ENCODE data around the gene ECE2.

DNA sequence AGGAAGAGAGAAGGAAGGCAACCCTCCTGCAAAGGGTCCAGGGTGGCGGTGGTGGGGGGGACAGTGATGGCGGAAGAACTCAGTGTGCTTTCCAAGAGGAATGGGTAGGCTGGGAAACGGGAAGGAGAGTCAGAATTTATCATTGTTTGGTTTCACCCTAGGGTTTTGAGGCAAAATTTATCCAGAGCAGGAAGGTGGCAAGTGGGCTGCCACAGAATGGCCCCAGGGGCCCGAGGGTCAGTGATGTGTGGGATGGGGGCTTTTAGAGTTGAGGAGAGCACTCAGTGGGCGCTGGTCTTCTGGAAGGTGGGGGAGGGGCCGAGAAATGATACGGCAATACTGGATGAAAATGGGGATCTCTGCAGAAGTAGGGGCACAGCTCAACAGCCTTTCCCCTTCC is 62.2 kb downstream of the ECE2 start:
- TF ChIP-seq, protein P1, sequence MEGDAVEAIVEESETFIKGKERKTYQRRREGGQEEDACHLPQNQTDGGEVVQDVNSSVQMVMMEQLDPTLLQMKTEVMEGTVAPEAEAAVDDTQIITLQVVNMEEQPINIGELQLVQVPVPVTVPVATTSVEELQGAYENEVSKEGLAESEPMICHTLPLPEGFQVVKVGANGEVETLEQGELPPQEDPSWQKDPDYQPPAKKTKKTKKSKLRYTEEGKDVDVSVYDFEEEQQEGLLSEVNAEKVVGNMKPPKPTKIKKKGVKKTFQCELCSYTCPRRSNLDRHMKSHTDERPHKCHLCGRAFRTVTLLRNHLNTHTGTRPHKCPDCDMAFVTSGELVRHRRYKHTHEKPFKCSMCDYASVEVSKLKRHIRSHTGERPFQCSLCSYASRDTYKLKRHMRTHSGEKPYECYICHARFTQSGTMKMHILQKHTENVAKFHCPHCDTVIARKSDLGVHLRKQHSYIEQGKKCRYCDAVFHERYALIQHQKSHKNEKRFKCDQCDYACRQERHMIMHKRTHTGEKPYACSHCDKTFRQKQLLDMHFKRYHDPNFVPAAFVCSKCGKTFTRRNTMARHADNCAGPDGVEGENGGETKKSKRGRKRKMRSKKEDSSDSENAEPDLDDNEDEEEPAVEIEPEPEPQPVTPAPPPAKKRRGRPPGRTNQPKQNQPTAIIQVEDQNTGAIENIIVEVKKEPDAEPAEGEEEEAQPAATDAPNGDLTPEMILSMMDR (IDR thresholded peaks at IDR 0.05): no peak
- TF ChIP-seq POLR2AphosphoS5 (IDR thresholded peaks at IDR 0.05) (no peak), POLR2A (IDR thresholded peaks at IDR 0.05) (no peak)

Data from stomach (tissue), 4 donors.